Stimulated activated CD4-positive, alpha-beta T cell treated with anti-CD3 and anti-CD28 coated beads, Interleukin-4, amount 100 ng/mL, for 48 hours (primary cell): ENCODE results near the gene PIK3C2B.
A peak's percentile ranks its signal among the peaks of the same experiment; 100 is the strongest.

Source experiments
- DNase-seq, 2 donors: peaks; one replicate each; pipeline ENCODE4 v3.0.0-alpha.2; 2020; ENCODE audit warnings: low read depth in 2 of 2

PIK3C2B gene

GRCh38 chr1:204461331-204462228 lies 33.0 kb downstream of the PIK3C2B start:
- no peak for DNase-seq

DNA sequence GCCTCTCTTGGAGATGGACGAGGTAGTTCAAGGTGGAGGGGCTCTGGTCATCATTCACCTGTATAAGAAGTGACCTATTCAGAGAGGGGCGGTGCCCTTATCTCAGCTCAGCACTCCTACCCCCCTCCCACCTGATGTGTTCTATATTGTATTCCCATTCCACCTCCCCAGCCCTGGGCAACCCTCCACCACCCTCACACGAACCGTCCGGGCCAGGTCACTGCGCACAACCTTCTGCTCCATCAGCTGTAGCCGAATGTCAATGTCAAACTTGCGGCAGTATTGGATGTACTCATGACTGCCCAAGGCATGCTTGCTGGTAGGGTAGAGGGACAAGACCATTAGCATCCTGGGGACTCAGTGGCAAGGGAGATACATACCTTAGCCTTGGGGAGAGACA lies 34.3 kb downstream of the PIK3C2B start:
- no peak for DNase-seq

- DNase-seq: no peak
These were observed 34.9 kb downstream of the PIK3C2B start for GRCh38 chr1:204459706-204460105.

GRCh38 chr1:204457666-204458065 lies 36.9 kb downstream of the PIK3C2B start:
- DNase-seq: no peak

- DNase-seq: no peak
These were observed 37.7 kb downstream of the PIK3C2B start for GRCh38 chr1:204456826-204457442.

DNA sequence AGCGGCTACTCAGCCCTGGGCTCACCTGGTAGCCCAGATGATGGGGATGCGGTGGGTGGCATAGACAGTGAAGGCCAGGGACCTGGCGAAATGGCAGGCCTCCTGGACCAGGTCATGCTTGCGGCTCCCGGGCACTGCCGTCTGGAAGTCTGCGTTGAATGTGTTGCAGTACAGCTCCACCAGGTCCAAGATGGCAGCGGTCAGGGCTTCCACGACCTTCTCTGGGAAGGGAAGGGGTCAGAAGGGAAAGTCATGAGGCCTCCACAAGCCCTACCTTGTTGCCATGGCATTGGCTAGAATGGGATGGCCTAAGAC lies 38.8 kb downstream of the PIK3C2B start:
- DNase-seq: no peak

GRCh38 chr1:204455063-204455830 lies 39.4 kb downstream of the PIK3C2B start:
- no peak for DNase-seq

DNA sequence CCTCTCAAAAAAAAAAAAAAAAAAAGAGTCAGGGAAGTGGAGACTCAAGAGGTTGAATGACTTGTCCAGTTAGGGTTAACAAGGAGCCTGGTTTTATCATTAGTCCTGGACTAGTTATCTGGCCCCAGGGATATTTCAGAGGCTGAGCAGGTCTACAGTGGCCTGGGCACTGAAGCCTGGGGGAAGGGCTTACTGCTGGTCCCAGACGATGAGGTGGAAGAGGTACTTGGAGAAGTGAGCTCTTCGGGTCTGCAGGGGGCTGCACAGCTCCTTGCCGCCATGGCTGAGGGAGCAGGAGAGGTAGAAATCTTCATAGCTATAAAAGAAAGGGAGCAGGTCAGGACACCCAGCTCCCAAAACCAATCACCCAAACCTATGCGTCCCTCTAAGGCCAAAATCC lies 40.1 kb downstream of the PIK3C2B start:
- no peak for DNase-seq

DNA sequence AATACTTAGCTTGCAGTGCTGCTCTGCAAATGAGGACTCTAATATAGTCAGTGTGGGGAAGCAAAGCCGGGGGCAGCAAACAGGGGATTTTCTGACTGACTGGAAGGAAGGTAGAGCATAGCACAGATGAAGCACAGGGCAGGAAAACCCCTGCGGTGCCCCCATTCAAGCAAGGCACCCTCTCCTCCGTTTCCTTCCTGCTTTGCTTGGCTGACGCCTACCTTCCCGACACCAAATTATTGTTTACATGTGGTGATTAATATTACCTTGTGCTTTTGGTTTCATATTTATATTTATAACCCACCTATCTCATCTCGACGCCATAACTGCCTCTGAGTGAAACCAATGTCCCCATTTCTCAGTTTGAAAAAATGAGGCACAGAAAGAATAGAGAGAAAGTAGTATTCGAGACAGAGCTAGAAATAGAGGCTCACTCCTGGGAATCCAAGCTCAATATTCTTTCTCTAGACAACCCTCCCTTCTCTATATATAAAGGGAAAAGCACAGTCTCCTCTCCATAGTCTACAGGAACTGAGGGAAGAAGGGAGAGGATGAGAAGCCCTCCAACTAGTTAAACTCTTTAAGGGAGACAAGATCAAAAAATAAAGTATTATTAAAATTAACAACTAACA lies 41.3 kb downstream of the PIK3C2B start:
- peak; percentile 28 to 49 for DNase-seq

GRCh38 chr1:204451352-204452124 lies 43.1 kb downstream of the PIK3C2B start:
- no peak for DNase-seq

DNA sequence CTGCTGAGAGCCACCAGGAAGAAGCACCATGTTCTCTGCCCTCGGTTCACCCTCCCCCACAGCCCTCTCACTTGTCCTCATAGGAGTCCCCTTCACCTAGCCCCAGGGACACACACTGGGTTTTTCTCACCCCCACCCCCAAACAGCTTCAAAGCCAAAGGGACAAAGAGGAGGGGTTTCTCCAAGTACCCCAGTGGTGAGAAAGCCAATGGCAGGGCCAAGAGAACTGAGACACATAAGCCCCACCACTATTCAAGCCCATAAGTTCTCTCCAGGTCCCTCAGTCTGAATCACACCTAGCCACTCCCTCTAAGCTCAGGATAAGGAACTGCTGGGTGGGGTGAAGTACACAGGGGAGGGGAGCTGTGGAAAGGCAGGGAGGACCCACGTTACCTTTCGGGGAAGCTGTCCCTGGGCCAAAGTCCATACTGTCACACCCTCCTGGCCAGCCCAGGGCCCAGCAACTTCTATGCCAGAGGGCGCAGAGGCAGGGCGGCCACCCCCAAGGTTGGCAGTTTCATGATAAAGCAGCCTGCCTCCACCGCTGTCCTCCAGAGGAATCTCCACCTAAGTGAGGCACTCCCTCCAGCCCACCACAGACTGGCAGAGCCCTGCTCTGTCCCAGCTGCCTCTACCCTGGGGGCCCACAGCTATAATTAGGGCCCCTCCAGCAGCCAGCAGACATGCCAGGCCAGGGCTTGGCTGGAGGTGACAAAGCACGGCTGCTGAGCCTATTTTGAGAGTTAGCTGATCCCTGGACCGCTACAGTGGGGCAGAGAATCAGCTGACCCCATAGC lies 43.9 kb downstream of the PIK3C2B start:
- DNase-seq: no peak

DNA sequence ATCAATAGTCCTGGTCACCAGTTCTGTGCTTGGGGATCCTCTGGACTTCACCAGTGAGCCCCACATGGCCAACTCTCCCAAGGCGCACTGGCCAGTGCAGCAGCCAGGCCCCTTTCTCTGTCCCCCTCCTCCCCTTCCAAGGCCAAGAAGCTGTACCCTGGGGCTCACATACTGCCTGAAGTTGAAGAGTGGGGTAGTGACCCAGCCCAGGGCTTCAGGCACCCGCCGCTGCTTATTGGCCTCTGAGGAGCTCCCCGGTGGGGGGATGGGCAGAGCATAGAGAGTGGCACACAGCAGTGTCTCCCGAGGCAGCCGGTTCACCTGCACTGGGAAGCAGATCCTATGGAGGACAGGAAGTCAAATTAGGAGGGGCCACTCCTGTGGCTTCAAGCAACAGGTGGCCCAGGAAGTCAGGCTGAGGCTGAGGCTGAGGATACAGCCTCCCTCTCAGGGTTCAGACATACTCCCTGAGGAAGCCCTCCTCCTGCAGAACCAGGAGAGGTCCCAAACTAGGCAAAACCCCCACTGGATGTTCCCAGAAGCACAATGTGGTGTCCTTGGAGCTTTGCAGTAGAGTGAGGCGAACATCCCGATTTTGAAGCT lies 44.8 kb downstream of the PIK3C2B start:
- DNase-seq: no peak

DNA sequence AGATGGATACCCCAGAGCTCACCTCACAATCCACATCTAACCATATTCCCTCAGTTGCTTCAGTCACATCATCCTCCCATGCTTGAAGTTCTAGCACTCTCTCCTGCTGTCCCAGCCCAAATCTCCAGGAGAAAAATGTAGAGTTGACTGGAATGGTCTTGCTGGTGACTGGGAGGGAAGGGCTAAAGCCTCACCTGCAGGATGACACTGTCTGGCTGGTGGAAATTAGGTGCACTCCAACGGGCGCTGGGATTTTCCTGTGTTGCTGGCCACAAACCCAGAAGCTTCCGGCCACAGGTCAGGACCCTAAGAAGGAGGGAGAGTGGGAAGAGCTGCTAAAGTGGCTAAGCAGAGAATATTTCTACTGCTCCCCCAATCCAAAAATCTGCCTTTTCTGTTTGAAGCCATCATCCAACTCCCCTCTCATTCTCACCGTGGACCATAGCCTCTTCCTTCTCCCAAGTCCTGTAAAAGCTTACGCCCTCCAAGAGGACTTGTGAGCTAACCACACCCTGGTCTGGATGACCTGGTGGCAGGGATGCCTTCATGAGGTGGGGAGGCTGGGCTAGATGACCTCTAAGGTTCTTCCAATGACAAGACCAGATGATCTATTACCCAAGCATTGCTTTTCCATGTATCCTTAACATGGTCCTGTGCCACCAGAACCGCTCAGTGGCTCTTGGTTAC lies 45.5 kb downstream of the PIK3C2B start:
- no peak for DNase-seq

- no peak for DNase-seq
These were observed 46.2 kb downstream of the PIK3C2B start for GRCh38 chr1:204448344-204448964.

DNA sequence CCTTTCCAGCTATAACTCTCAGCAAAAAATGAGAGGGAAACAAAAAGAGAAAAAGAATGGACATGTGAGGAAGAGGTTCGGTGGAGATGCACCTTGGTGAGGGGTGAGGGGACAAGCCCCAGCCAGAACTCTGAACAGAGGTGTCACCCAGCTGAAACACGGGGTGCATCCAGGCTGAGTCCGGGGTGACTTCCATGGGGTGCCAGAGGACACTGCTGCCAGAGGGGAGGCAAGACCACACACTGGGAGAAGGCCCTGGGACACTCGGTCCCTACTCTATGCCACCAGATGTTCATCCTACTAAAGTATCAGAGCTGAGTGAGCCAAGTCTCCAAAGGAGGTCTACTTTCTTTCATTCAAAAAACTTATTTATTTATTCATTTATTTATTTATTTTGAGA lies 46.9 kb downstream of the PIK3C2B start:
- DNase-seq: no peak

- no peak for DNase-seq
These were observed 47.4 kb downstream of the PIK3C2B start for GRCh38 chr1:204447190-204447589.

GRCh38 chr1:204446413-204447111 lies 48.0 kb downstream of the PIK3C2B start:
- peak; percentile 59 to 71 for DNase-seq

DNA sequence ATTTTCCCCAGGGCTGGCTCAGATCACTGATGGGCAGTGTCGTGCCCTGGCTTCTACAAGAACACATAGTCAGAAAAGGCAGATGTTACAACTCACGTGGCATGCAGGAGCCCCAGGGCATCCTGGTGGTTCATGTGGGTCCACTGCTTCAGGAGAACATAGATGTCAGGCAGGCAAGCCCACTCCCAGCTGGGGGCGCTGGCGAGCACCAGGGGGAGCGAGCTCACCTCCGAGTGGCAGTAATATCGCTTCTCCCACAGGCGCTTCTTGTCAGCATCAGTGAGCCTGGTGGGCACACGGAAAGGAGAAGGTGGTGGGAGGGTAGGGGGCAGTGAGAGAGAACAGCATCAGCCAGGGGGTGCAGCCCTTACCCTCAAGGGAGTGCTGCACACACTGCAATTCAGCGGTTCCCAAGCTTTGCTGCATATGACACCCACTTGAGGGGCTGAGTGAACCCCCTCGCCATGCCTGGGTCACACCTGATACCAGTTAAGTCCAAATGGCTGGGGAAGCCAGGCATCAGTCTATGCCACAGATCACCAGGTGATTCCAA lies 48.7 kb downstream of the PIK3C2B start:
- DNase-seq: peak; percentile 57 to 61
